Neuron (in vitro differentiated cells): ENCODE results near the gene HCN2.

Experiments used
- H2AFZ ChIP-seq: one replicate; pipeline ENCODE4 v1.6.1; 2013; ENCODE audit warnings: low read depth, mild to moderate bottlenecking, inconsistent platforms, low read length, moderate library complexity
- H3K27me3 ChIP-seq: one replicate; pipeline ENCODE4 v1.6.1; 2013; ENCODE audit warnings: low read length; ENCODE audit not compliant: insufficient read depth
- H3K36me3 ChIP-seq: one replicate; pipeline ENCODE4 v1.6.1; 2013; ENCODE audit warnings: low read length; ENCODE audit not compliant: insufficient read depth
- H3K4me1 ChIP-seq: one replicate; pipeline ENCODE4 v1.6.1; 2013; ENCODE audit warnings: low read length; ENCODE audit not compliant: insufficient read depth
- H3K4me3 ChIP-seq: 2 replicates; pipeline ENCODE4 v1.5.1; 2013; ENCODE audit warnings: mild to moderate bottlenecking, low read length, moderate library complexity
- H3K9me3 ChIP-seq: one replicate; pipeline ENCODE4 v1.6.1; 2013; ENCODE audit warnings: low read length

Gene HCN2

GRCh38 chr19:641702-642101 lies 52.0 kb downstream of the HCN2 start:
- H2AFZ ChIP-seq, result no peak overlapping the region
- peaks cover 1% of the 10 kb centered on the region for H3K4me1 ChIP-seq
- no peaks in the 10 kb centered on the region for H3K9me3 ChIP-seq
- H3K36me3 ChIP-seq, result peaks cover 12% of the 10 kb centered on the region
- no peaks in the 10 kb centered on the region for H3K27me3 ChIP-seq
- no peak overlapping the region for H3K4me3 ChIP-seq

- no peaks in the 10 kb centered on the region for H3K27me3 ChIP-seq
- H3K9me3 ChIP-seq, result no peaks in the 10 kb centered on the region
- H2AFZ ChIP-seq, result no peak overlapping the region
- no peak overlapping the region for H3K4me3 ChIP-seq
- H3K4me1 ChIP-seq, result peaks cover 1% of the 10 kb centered on the region
- peaks cover 22% of the 10 kb centered on the region for H3K36me3 ChIP-seq
These were observed 53.4 kb downstream of the HCN2 start for GRCh38 chr19:642767-643727.

DNA sequence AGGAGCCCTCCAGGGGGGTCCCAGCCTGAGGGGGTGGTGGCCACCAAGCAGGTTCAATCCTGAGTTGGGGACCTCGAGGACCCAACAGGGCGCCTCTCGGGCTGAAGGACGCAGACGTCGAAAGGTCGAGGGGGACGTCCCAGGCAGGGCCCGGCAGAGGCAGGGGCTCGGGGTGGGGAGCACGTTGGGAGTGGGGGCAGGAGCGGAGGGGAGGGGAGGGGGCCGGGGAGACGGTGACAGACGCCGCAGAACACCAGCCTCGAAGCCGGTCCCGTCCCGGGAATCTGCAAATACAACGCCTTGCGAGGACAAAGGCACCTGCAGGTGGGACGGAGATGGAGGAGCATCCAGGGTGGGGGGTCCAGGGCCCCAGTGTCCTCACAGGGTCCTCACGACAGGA lies 54.1 kb downstream of the HCN2 start:
- H3K9me3 ChIP-seq, result no peaks in the 10 kb centered on the region
- H3K36me3 ChIP-seq, result peaks cover 26% of the 10 kb centered on the region

DNA sequence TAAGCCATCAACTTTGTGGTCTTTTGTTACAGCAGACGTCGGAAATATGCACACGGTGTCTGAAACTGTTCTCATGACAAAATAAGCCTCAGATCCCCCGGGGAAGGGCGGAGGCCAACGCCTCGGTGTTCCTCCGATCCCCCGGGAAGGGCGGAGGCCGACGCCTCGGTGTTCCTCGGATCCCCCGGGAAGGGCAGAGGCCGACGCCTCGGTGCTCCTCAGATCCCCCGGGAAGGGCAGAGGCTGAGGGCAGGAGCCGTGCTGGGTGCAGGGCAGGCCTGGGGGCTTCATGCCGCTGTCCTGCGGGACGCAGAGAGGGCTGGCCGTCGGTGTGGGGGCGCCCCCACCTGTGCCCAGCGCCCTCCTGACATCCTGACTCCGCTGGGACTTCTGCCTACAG lies 54.7 kb downstream of the HCN2 start:
- Histone ChIP-seq H3K27me3 (no peaks in the 10 kb centered on the region), H3K4me3 (no peak overlapping the region), H3K4me1 (no peaks in the 10 kb centered on the region), H2AFZ (no peak overlapping the region), H3K9me3 (no peaks in the 10 kb centered on the region), H3K36me3 (peaks cover 29% of the 10 kb centered on the region)

More for the DNA sequence above, 54.1 kb downstream of the HCN2 start:
- H3K4me1 ChIP-seq, result peaks cover 1% of the 10 kb centered on the region
- no peak overlapping the region for H2AFZ ChIP-seq
- no peak overlapping the region for H3K4me3 ChIP-seq
- no peaks in the 10 kb centered on the region for H3K27me3 ChIP-seq

- no peaks in the 10 kb centered on the region for H3K4me1 ChIP-seq
- H3K9me3 ChIP-seq, result no peaks in the 10 kb centered on the region
- H3K27me3 ChIP-seq, result no peaks in the 10 kb centered on the region
- no peak overlapping the region for H2AFZ ChIP-seq
- H3K36me3 ChIP-seq, result peaks cover 32% of the 10 kb centered on the region
- no peak overlapping the region for H3K4me3 ChIP-seq
These were observed 55.1 kb downstream of the HCN2 start for GRCh38 chr19:644789-645188.

GRCh38 chr19:645912-646778 lies 56.5 kb downstream of the HCN2 start:
- H3K4me1 ChIP-seq, result no peaks in the 10 kb centered on the region
- no peaks in the 10 kb centered on the region for H3K27me3 ChIP-seq
- H3K36me3 ChIP-seq, result peaks cover 35% of the 10 kb centered on the region
- H2AFZ ChIP-seq, result no peak overlapping the region
- H3K4me3 ChIP-seq, result no peak overlapping the region
- H3K9me3 ChIP-seq, result no peaks in the 10 kb centered on the region

- Histone ChIP-seq H3K9me3 (no peaks in the 10 kb centered on the region), H3K4me3 (no peak overlapping the region), H2AFZ (no peak overlapping the region), H3K4me1 (no peaks in the 10 kb centered on the region), H3K27me3 (no peaks in the 10 kb centered on the region), H3K36me3 (peaks cover 42% of the 10 kb centered on the region)
These were observed 57.3 kb downstream of the HCN2 start for GRCh38 chr19:646779-647565.

DNA sequence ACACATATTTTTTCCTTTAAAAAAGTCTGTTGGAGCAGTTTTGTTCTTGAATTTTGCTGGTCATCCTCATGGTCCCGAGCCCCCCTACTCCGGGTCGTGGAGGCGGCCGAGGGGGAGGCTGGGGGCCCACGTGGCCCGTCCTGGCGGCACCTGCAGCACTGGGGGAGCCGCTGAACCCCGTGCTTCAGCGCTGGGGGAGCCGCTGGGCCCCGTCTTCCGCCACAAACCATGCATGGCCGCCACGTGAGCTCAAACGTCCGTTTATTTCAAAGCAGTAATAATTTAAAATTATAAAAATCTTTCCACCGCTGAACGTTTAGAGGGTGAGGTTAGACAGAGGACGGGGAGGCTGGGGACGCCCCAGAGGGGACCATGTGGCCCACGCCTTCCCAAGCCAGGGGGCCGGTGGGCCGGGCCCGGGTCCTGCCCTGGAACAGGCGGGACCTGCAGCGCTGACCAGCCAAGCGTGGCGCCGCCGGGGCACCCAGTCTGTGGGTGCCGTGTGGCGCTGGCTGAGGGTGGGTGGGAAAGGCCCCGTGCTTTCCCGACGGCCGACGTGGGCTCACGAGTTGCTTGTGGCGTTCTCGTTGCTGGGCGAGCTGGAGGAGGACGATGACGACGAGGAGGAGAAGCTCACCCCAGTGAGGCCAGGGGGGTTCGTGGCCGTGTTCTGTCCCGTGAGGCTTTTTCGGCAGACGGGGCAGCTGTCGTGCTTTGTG lies 58.0 kb downstream of the HCN2 start:
- Histone ChIP-seq H3K36me3 (peaks cover 46% of the 10 kb centered on the region), H3K4me1 (no peaks in the 10 kb centered on the region), H3K9me3 (no peaks in the 10 kb centered on the region), H3K27me3 (no peaks in the 10 kb centered on the region), H2AFZ (no peak overlapping the region), H3K4me3 (no peak overlapping the region)

DNA sequence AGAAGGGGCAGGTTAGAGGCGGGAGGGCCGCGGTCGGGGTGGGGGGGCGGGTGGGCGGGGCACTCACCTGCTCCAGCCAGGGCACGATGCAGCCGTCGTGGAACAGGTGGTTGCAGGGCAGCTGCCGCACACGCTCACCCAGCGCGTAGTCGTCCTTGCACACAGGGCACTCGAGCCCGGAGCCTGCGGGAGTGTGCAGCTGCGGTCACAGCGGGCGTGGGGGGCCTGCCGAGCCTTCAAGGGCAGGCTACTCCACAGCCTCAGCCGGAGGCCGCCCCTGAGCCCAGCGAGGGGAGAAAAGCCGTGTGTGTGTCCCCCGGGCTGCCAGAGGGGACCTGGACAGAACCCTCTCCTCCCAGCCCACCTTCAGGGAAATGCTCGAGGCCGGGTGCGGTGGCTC lies 58.6 kb downstream of the HCN2 start:
- Histone ChIP-seq H2AFZ (no peak overlapping the region), H3K9me3 (no peaks in the 10 kb centered on the region), H3K27me3 (no peaks in the 10 kb centered on the region), H3K4me1 (no peaks in the 10 kb centered on the region), H3K36me3 (peaks cover 46% of the 10 kb centered on the region), H3K4me3 (no peak overlapping the region)

- no peak overlapping the region for H2AFZ ChIP-seq
- no peaks in the 10 kb centered on the region for H3K27me3 ChIP-seq
- no peaks in the 10 kb centered on the region for H3K9me3 ChIP-seq
- no peaks in the 10 kb centered on the region for H3K4me1 ChIP-seq
- H3K4me3 ChIP-seq, result no peak overlapping the region
- peaks cover 53% of the 10 kb centered on the region for H3K36me3 ChIP-seq
These were observed 59.5 kb downstream of the HCN2 start for GRCh38 chr19:648904-649801.

DNA sequence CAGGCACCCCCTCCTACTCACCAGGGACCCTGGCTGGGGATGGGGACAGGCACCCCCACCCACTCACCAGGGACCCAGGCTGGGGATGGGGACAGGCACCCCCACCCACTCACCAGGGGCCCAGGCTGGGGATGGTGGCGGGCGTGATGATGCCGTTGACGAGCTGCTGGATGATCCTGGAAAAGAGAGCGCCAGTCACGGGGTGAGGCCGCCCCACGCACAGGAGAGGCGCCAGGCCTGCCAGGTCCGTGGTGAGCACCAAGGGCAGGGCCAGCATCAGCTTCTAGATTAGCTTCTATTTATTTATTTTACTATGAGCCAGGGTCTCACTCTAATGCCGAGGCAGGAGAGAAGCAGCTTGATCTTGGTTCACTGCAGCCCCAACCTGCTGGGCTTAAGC lies 60.4 kb downstream of the HCN2 start:
- no peaks in the 10 kb centered on the region for H3K27me3 ChIP-seq
- peaks cover 58% of the 10 kb centered on the region for H3K36me3 ChIP-seq
- H3K4me3 ChIP-seq, result no peak overlapping the region
- no peaks in the 10 kb centered on the region for H3K4me1 ChIP-seq
- no peaks in the 10 kb centered on the region for H3K9me3 ChIP-seq
- no peak overlapping the region for H2AFZ ChIP-seq
